HepG2 (cell line): ENCODE measurements around the gene RHOT1.

ENCODE experiments used
- HNRNPK ChIP-seq: fragments of 200-400 bp; formaldehyde crosslinking; IDR thresholded peaks from 2 replicates; pipeline ENCODE4 v1.6.1; 2018; ENCODE audit warnings: low read length, low read depth, moderate library complexity, mild to moderate bottlenecking; ENCODE audit not compliant: poor library complexity, severe bottlenecking
- MAFG ChIP-seq: sonication (generic); formaldehyde crosslinking; IDR thresholded peaks from 2 replicates; pipeline ENCODE4 v1.5.1; 2020; ENCODE audit warnings: mild to moderate bottlenecking, missing genetic modification reagents
- ZNF788 ChIP-seq: sonication (generic); formaldehyde crosslinking; IDR thresholded peaks from 2 replicates; pipeline ENCODE4 v1.5.0; 2020; ENCODE audit warnings: mild to moderate bottlenecking, missing genetic modification reagents, borderline replicate concordance
- ZSCAN12 ChIP-seq: sonication (generic); formaldehyde crosslinking; IDR thresholded peaks from 2 replicates; pipeline ENCODE4 v1.9.0; 2021; ENCODE audit warnings: mild to moderate bottlenecking, missing genetic modification reagents
- ZZZ3 ChIP-seq: sonication (generic); formaldehyde crosslinking; IDR thresholded peaks from 2 replicates; pipeline ENCODE4 v1.4.0; 2020; ENCODE audit warnings: missing genetic modification reagents, mild to moderate bottlenecking, borderline replicate concordance
- TF ChIP-seq, protein P1 (sequence below): sonication (generic); formaldehyde crosslinking; IDR thresholded peaks from 2 replicates; pipeline ENCODE4 v1.5.0; 2020; ENCODE audit warnings: mild to moderate bottlenecking, missing genetic modification reagents, moderate library complexity
- TF ChIP-seq, protein P2 (sequence below), 2 experiments: IDR thresholded peaks; 2 replicates each; pipeline ENCODE4 v1.6.1; 2011 to 2012; ENCODE audit warnings: low read length in 2 of 2, borderline replicate concordance in 1 of 2, low read depth in 1 of 2, mild to moderate bottlenecking in 1 of 2, moderate library complexity in 1 of 2
- TF ChIP-seq, protein P3 (sequence below): sonication (generic); formaldehyde crosslinking; IDR thresholded peaks from 2 replicates; pipeline ENCODE4 v1.5.1; 2020; ENCODE audit warnings: missing genetic modification reagents, mild to moderate bottlenecking, borderline replicate concordance

DNA sequence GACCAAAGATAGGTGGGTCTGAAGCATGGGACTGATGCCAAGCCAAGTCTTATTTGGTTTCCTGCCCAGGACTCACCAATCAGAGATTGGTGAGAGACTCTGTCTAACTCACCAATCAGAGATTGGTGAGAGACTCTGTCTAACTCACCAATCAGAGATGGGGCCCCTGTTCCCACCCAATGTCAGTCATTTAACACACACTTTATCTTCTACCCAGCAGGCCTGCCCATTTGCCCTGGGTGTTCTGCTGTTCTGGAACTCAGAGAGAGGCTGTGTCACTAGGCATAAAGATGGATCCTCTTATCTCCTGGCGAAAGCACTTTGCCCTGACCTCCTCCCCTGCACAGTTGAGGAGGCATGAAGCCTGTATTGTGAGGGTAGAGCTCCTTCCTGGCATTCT, 5.4 kb upstream of the RHOT1 start:
- TF ChIP-seq, protein P1, sequence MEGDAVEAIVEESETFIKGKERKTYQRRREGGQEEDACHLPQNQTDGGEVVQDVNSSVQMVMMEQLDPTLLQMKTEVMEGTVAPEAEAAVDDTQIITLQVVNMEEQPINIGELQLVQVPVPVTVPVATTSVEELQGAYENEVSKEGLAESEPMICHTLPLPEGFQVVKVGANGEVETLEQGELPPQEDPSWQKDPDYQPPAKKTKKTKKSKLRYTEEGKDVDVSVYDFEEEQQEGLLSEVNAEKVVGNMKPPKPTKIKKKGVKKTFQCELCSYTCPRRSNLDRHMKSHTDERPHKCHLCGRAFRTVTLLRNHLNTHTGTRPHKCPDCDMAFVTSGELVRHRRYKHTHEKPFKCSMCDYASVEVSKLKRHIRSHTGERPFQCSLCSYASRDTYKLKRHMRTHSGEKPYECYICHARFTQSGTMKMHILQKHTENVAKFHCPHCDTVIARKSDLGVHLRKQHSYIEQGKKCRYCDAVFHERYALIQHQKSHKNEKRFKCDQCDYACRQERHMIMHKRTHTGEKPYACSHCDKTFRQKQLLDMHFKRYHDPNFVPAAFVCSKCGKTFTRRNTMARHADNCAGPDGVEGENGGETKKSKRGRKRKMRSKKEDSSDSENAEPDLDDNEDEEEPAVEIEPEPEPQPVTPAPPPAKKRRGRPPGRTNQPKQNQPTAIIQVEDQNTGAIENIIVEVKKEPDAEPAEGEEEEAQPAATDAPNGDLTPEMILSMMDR: no peak
- no peak for TF ChIP-seq MAFG
- TF ChIP-seq ZZZ3 (CRISPR knock-in tag): no peak
- no peak for TF ChIP-seq ZNF788
- TF ChIP-seq, protein P2, sequence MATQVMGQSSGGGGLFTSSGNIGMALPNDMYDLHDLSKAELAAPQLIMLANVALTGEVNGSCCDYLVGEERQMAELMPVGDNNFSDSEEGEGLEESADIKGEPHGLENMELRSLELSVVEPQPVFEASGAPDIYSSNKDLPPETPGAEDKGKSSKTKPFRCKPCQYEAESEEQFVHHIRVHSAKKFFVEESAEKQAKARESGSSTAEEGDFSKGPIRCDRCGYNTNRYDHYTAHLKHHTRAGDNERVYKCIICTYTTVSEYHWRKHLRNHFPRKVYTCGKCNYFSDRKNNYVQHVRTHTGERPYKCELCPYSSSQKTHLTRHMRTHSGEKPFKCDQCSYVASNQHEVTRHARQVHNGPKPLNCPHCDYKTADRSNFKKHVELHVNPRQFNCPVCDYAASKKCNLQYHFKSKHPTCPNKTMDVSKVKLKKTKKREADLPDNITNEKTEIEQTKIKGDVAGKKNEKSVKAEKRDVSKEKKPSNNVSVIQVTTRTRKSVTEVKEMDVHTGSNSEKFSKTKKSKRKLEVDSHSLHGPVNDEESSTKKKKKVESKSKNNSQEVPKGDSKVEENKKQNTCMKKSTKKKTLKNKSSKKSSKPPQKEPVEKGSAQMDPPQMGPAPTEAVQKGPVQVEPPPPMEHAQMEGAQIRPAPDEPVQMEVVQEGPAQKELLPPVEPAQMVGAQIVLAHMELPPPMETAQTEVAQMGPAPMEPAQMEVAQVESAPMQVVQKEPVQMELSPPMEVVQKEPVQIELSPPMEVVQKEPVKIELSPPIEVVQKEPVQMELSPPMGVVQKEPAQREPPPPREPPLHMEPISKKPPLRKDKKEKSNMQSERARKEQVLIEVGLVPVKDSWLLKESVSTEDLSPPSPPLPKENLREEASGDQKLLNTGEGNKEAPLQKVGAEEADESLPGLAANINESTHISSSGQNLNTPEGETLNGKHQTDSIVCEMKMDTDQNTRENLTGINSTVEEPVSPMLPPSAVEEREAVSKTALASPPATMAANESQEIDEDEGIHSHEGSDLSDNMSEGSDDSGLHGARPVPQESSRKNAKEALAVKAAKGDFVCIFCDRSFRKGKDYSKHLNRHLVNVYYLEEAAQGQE (IDR thresholded peaks at IDR 0.05; ENCODE audit: borderline replicate concordance in 1 of 2, low read depth in 1 of 2, low read length in 2 of 2): no peak
- TF ChIP-seq, protein P3, sequence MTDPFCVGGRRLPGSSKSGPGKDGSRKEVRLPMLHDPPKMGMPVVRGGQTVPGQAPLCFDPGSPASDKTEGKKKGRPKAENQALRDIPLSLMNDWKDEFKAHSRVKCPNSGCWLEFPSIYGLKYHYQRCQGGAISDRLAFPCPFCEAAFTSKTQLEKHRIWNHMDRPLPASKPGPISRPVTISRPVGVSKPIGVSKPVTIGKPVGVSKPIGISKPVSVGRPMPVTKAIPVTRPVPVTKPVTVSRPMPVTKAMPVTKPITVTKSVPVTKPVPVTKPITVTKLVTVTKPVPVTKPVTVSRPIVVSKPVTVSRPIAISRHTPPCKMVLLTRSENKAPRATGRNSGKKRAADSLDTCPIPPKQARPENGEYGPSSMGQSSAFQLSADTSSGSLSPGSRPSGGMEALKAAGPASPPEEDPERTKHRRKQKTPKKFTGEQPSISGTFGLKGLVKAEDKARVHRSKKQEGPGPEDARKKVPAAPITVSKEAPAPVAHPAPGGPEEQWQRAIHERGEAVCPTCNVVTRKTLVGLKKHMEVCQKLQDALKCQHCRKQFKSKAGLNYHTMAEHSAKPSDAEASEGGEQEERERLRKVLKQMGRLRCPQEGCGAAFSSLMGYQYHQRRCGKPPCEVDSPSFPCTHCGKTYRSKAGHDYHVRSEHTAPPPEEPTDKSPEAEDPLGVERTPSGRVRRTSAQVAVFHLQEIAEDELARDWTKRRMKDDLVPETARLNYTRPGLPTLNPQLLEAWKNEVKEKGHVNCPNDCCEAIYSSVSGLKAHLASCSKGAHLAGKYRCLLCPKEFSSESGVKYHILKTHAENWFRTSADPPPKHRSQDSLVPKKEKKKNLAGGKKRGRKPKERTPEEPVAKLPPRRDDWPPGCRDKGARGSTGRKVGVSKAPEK (CRISPR knock-in tag): no peak
- TF ChIP-seq ZSCAN12 (CRISPR knock-in tag): no peak
- no peak for TF ChIP-seq HNRNPK
